K562 (cell line): Measurements from ENCODE around the gene MEIKIN. TPM values are rescaled to one million over a fixed set of nuclear protein-coding genes. Genes with fewer than 3 reads are reported as not detected.

Source experiments
- ARNT ChIP-seq, 2 experiments: fragments of 450-650 bp; IDR thresholded peaks; 2 replicates each; pipeline ENCODE4 v1.6.1; 2016; ENCODE audit warnings: mild to moderate bottlenecking in 1 of 2
- BMI1 ChIP-seq: fragments of 150-350 bp; IDR thresholded peaks from 2 replicates; pipeline ENCODE4 v1.6.1; 2014; ENCODE audit warnings: low read length
- CBX1 ChIP-seq: sonication (generic); IDR thresholded peaks from 2 replicates; pipeline ENCODE4 v1.6.1; 2016; ENCODE audit warnings: antibody characterized with exemption, low read depth, mild to moderate bottlenecking
- CHD2 ChIP-seq: IDR thresholded peaks from 2 replicates; pipeline ENCODE4 v1.6.1; 2011; ENCODE audit warnings: low read depth, low read length
- CREB1 ChIP-seq, 2 experiments: sonication (generic) in 1 of 2; formaldehyde crosslinking in 1 of 2; IDR thresholded peaks; 2 replicates each; pipeline versions ENCODE4 v1.6.1 to v1.8.0; 2012 to 2022; ENCODE audit warnings: inconsistent platforms in 1 of 2, mild to moderate bottlenecking in 1 of 2, missing genetic modification reagents in 1 of 2, moderate library complexity in 1 of 2
- DIDO1 ChIP-seq: fragments of 450-650 bp; IDR thresholded peaks from 2 replicates; pipeline ENCODE4 v1.6.1; 2016; ENCODE audit warnings: low read depth, missing biosample characterization, missing genetic modification characterization
- GTF2A2 ChIP-seq: IDR thresholded peaks from 2 replicates; pipeline ENCODE4 v1.6.1; 2016; ENCODE audit warnings: mild to moderate bottlenecking, missing genetic modification characterization, missing compliant biosample characterization
- HDAC1 ChIP-seq, 2 experiments: fragments of 450-650 bp; IDR thresholded peaks; 2 replicates each; pipeline ENCODE4 v1.6.1; 2016 to 2017; ENCODE audit warnings: inconsistent platforms in 1 of 2, mild to moderate bottlenecking in 1 of 2, moderate library complexity in 1 of 2
- KDM4B ChIP-seq, 2 experiments: fragments of 450-650 bp in 1 of 2; sonication (generic) in 1 of 2; IDR thresholded peaks; 2 replicates each; pipeline ENCODE4 v1.6.1; 2016 to 2017; ENCODE audit warnings: borderline replicate concordance in 2 of 2, antibody characterized with exemption in 1 of 2, low read depth in 1 of 2, mild to moderate bottlenecking in 1 of 2
- MEF2D ChIP-seq: conservative IDR thresholded peaks from 2 replicates; pipeline ENCODE4 v1.6.1; 2016; ENCODE audit warnings: low read depth, missing genetic modification characterization, missing compliant biosample characterization
- RBM25 ChIP-seq: fragments of 200-400 bp; formaldehyde crosslinking; IDR thresholded peaks from 2 replicates; pipeline ENCODE4 v1.6.1; 2018; ENCODE audit warnings: low read length, low read depth, moderate library complexity; ENCODE audit not compliant: severe bottlenecking
- SMARCA4 ChIP-seq: fragments of 450-650 bp; IDR thresholded peaks from 2 replicates; pipeline ENCODE4 v1.6.1; 2016
- STAT5B ChIP-seq: fragments of 250-450 bp; sonication (Bioruptor Pico); IDR thresholded peaks from 2 replicates; pipeline ENCODE4 v1.8.0; 2021; ENCODE audit warnings: mild to moderate bottlenecking, inconsistent platforms
- ZBED1 ChIP-seq: IDR thresholded peaks from 2 replicates; pipeline ENCODE4 v1.6.1; 2014
- ZKSCAN8 ChIP-seq: fragments of 200-800 bp; sonication (Bioruptor generic); IDR thresholded peaks from 2 replicates; pipeline ENCODE4 v1.6.1; 2016; ENCODE audit warnings: missing genetic modification characterization, missing compliant biosample characterization
- ZNF134 ChIP-seq: fragments of 250-450 bp; sonication (Bioruptor Pico); conservative IDR thresholded peaks from 2 replicates; pipeline ENCODE4 v1.4.0; 2020
- ZNF146 ChIP-seq: IDR thresholded peaks from one replicate; pipeline ENCODE4 v1.6.1; 2018; ENCODE audit warnings: missing compliant biosample characterization; ENCODE audit not compliant: unreplicated experiment
- polyA plus RNA-seq, 8 experiments: library from polyadenylated mRNA; depleted of rRNA in 4 of 8; stranded (reverse) in 5 of 8; unstranded in 3 of 8; fragments of >200 nt; fragmentation: Nextera tagmentation in 2 of 8; fragmentation: Illumina TruSeq in 1 of 8; extraction: Ambion mirVana in 2 of 8; extraction: Trizol in 1 of 8; gene quantifications; 2 replicates each; pipeline versions ENCODE4 v1.2.1 to v1.2.3, GENCODE V29; 2011 to 2014; ENCODE audit warnings: inconsistent platforms in 1 of 8, missing spikeins in 1 of 8
- total RNA-seq, 7 experiments: library from RNA; depleted of rRNA in 6 of 7; stranded (reverse); fragments of >200 nt in 6 of 7; fragmentation: Illumina TruSeq in 2 of 7; extraction: Trizol in 2 of 7; gene quantifications; 2 replicates each; pipeline versions ENCODE4 v1.2.1 to v1.2.3, GENCODE V29; 2011 to 2021; ENCODE audit warnings: low replicate concordance in 1 of 7
- TF ChIP-seq, protein P1 (sequence below): IDR thresholded peaks from 2 replicates; pipeline ENCODE4 v1.6.1; 2016; ENCODE audit warnings: missing genetic modification characterization, missing compliant biosample characterization
- TF ChIP-seq, protein P2 (sequence below): fragments of 250-450 bp; sonication (Bioruptor Pico); IDR thresholded peaks from 2 replicates; pipeline ENCODE4 v1.5.0; 2020; ENCODE audit warnings: mild to moderate bottlenecking, borderline replicate concordance
- TF ChIP-seq, protein P3 (sequence below): fragments of 250-450 bp; sonication (Bioruptor Pico); IDR thresholded peaks from 2 replicates; pipeline ENCODE4 v1.5.0; 2021; ENCODE audit warnings: mild to moderate bottlenecking, borderline replicate concordance
- TF ChIP-seq, protein P4 (sequence below): fragments of 450-650 bp; IDR thresholded peaks from 2 replicates; pipeline ENCODE4 v1.6.1; 2018; ENCODE audit warnings: mild to moderate bottlenecking, low read depth; ENCODE audit not compliant: partially characterized antibody

The MEIKIN gene
- total and polyA plus RNA-seq, 9 of the 15 experiments (the other 6 are each of a cell fraction or from before 2014, with no cell fraction given): 0.18 TPM; not detected in 8

DNA sequence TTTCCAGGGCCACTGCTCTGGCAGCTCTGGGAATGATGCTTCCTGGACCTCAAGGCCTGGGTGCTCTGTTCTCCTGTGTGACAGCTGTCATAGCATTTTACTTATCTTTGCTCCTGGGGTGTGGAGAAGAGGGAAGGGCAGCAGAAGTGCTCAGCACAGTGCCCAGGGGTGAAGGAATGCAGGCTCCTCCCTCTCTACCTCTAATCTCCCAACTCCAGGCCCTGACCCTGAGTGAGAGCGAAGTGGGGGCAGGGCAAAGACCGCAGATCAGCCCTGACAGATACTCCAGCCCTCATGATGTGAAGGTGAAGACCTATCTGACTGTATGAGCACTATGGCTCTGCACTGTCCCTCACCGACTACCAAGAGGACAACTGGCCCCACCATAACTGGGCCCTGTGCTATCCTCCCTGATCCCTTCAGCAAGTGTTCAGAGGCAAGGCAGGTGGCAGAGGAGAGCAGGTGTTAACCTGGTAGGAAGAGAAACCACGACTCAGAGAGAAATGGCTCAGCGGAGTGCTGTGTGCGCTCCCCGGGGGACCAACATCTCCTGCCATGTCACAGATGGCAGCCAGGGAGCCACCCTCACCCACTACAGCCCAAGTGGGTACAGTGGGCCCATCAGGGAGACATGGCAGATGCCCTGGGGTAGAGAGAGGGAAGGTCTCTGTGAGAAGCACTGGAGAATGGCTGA, 49.2 kb upstream of the MEIKIN start (continued):
- TF ChIP-seq BMI1: no peak
- no peak for TF ChIP-seq RBM25
- TF ChIP-seq, protein P1, sequence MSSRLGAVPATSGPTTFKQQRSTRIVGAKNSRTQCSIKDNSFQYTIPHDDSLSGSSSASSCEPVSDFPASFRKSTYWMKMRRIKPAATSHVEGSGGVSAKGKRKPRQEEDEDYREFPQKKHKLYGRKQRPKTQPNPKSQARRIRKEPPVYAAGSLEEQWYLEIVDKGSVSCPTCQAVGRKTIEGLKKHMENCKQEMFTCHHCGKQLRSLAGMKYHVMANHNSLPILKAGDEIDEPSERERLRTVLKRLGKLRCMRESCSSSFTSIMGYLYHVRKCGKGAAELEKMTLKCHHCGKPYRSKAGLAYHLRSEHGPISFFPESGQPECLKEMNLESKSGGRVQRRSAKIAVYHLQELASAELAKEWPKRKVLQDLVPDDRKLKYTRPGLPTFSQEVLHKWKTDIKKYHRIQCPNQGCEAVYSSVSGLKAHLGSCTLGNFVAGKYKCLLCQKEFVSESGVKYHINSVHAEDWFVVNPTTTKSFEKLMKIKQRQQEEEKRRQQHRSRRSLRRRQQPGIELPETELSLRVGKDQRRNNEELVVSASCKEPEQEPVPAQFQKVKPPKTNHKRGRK (tag): no peak
- no peak; the same call in 1 of the 2 replicates for TF ChIP-seq CBX1
- TF ChIP-seq ZBED1: peak; percentile 79; the same call in 1 of the 2 replicates
- no peak for TF ChIP-seq DIDO1 (tag)
- TF ChIP-seq HDAC1 (IDR thresholded peaks at IDR 0.05): peak; percentile 32 to 91; a peak in 2 of 4 replicates
- TF ChIP-seq, protein P2, sequence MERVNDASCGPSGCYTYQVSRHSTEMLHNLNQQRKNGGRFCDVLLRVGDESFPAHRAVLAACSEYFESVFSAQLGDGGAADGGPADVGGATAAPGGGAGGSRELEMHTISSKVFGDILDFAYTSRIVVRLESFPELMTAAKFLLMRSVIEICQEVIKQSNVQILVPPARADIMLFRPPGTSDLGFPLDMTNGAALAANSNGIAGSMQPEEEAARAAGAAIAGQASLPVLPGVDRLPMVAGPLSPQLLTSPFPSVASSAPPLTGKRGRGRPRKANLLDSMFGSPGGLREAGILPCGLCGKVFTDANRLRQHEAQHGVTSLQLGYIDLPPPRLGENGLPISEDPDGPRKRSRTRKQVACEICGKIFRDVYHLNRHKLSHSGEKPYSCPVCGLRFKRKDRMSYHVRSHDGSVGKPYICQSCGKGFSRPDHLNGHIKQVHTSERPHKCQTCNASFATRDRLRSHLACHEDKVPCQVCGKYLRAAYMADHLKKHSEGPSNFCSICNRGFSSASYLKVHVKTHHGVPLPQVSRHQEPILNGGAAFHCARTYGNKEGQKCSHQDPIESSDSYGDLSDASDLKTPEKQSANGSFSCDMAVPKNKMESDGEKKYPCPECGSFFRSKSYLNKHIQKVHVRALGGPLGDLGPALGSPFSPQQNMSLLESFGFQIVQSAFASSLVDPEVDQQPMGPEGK (CRISPR knock-in tag): no peak
- TF ChIP-seq, protein P3, sequence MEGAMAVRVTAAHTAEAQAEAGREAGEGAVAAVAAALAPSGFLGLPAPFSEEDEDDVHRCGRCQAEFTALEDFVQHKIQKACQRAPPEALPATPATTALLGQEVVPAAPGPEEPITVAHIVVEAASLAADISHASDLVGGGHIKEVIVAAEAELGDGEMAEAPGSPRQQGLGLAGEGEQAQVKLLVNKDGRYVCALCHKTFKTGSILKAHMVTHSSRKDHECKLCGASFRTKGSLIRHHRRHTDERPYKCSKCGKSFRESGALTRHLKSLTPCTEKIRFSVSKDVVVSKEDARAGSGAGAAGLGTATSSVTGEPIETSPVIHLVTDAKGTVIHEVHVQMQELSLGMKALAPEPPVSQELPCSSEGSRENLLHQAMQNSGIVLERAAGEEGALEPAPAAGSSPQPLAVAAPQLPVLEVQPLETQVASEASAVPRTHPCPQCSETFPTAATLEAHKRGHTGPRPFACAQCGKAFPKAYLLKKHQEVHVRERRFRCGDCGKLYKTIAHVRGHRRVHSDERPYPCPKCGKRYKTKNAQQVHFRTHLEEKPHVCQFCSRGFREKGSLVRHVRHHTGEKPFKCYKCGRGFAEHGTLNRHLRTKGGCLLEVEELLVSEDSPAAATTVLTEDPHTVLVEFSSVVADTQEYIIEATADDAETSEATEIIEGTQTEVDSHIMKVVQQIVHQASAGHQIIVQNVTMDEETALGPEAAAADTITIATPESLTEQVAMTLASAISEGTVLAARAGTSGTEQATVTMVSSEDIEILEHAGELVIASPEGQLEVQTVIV (CRISPR knock-in tag): no peak
- peak; percentile 96 for TF ChIP-seq SMARCA4
- TF ChIP-seq KDM4B (IDR thresholded peaks at IDR 0.05; ENCODE audit: borderline replicate concordance in 2 of 2, low read depth in 1 of 2): 0 out of 4 replicates have a peak, but pooled peaks of 1 of the 2 experiments have one; percentile 51
- TF ChIP-seq STAT5B (CRISPR knock-in tag): no peak
- 0 out of 2 replicates have a peak, but pooled peaks have one; percentile 23 for TF ChIP-seq ZNF134
- TF ChIP-seq, protein P4, sequence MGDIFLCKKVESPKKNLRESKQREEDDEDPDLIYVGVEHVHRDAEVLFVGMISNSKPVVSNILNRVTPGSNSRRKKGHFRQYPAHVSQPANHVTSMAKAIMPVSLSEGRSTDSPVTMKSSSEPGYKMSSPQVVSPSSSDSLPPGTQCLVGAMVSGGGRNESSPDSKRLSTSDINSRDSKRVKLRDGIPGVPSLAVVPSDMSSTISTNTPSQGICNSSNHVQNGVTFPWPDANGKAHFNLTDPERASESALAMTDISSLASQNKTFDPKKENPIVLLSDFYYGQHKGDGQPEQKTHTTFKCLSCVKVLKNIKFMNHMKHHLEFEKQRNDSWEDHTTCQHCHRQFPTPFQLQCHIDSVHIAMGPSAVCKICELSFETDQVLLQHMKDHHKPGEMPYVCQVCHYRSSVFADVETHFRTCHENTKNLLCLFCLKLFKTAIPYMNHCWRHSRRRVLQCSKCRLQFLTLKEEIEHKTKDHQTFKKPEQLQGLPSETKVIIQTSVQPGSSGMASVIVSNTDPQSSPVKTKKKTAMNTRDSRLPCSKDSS: no peak
- TF ChIP-seq CHD2: peak; percentile 70
- no peak for TF ChIP-seq ZKSCAN8 (CRISPR knock-in tag)
- 0 out of 2 replicates have a peak, but pooled peaks have one; percentile 31 for TF ChIP-seq MEF2D (tag)
- TF ChIP-seq GTF2A2: no peak
- TF ChIP-seq ARNT (IDR thresholded peaks at IDR 0.05): peak; percentile 23 to 94; a peak in 3 of 4 replicates
- peak; percentile 63; the same call in 1 of the 2 replicates for TF ChIP-seq CREB1 (IDR thresholded peaks at IDR 0.05)
- TF ChIP-seq CREB1 (CRISPR knock-in tag; IDR thresholded peaks at IDR 0.05): no peak
- no peak for TF ChIP-seq ZNF146 (CRISPR knock-in tag)
